ENCODE data around the gene IL17A.

IL17A gene

DNA sequence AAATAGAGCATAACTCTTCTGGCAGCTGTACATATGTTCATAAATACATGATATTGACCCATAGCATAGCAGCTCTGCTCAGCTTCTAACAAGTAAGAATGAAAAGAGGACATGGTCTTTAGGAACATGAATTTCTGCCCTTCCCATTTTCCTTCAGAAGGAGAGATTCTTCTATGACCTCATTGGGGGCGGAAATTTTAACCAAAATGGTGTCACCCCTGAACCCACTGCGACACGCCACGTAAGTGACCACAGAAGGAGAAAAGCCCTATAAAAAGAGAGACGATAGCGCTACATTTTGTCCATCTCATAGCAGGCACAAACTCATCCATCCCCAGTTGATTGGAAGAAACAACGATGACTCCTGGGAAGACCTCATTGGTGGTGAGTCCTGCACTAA is at the start of gene IL17A:
IL17A (plus strand) TSS at position 301 of the 400 bp plus-strand sequence; CDS start at position 358, 57 bp downstream.
- Histone ChIP-seq H3K27ac (no peak within 1 kb of the TSS), H3K9ac (no peak within 1 kb of the TSS), H3K9me3 (replicated peaks in 1 of 11) (no peaks in the 10 kb centered on the region), H3K36me3 (no peaks in the 10 kb centered on the region), H3K27me3 (no peaks in the 10 kb centered on the region), H4K20me1 (no peaks in the 10 kb centered on the region), H3K4me2 (no peak within 1 kb of the TSS), H3K4me1 (peaks cover 0 to 8% (median 7%) of the 10 kb centered on the region in 10 experiments; a peak in 14 of 20 replicates), H3K4me3 (no peak within 1 kb of the TSS)
- TF ChIP-seq Cebpa-rat (IDR thresholded peaks at IDR 0.05): no peak

DNA sequence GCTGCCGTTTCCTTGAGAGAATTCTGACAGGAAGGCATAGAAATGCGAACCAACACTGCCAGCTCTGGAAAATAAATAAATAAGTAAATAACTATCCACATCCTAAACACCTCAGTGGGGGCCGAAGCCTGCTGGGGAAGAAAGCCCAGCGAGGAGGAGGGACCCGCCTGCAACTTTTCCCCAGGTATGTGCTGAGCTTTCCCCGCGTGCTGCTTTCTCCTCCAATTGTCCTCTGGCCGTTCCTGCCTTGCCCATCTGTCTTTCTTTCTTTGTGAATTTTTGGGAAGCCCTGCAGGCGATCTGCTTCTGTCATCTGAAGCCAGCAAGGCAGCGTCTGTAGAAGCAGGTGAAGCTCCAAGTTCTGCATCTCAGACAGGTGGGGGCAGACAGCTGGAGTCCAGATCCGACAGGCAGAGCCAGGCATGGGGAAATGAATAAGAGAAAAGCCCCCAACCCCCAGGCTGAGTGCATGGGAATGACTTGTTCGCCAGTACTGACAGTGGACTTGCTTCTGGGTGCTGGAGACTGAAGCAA is 49.2 kb upstream of the IL17A start:
- Histone ChIP-seq H4K20me1 (no peaks in the 10 kb centered on the region), H3K4me1 (no peaks in the 10 kb centered on the region), H3K27ac (no peak overlapping the region), H3K9me3 (replicated peaks in 1 of 11) (no peaks in the 10 kb centered on the region), H3K4me3 (no peak overlapping the region), H3K9ac (no peak overlapping the region), H3K36me3 (no peaks in the 10 kb centered on the region), H3K4me2 (no peak overlapping the region), H3K27me3 (no peaks in the 10 kb centered on the region)
- no peak for TF ChIP-seq Cebpa-rat (IDR thresholded peaks at IDR 0.05)

DNA sequence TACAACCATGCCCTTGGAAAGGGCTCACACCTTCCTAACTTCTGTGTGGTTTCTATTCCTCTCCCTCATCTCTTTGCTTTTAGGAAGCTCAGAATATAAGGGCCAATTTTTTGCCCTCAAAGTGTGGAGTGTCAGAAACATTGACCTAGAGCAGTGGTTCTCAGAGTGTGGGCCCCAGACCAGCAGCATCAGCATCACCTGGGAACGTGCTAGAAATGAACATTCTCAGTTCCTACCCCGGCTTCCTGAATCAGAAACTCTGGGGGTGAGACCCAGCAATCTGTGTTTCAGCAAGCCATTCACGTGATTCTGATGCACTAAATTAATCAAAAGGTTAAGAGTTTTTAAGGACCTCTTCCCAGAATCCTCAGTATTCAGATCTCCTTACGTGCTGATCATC is 47.9 kb upstream of the IL17A start:
- Histone ChIP-seq H3K4me1 (no peaks in the 10 kb centered on the region), H4K20me1 (no peaks in the 10 kb centered on the region), H3K9me3 (replicated peaks in 1 of 11) (no peaks in the 10 kb centered on the region), H3K4me2 (no peak overlapping the region), H3K27ac (no peak overlapping the region), H3K4me3 (no peak overlapping the region), H3K9ac (no peak overlapping the region), H3K36me3 (no peaks in the 10 kb centered on the region), H3K27me3 (no peaks in the 10 kb centered on the region)
- TF ChIP-seq Cebpa-rat (IDR thresholded peaks at IDR 0.05): no peak

DNA sequence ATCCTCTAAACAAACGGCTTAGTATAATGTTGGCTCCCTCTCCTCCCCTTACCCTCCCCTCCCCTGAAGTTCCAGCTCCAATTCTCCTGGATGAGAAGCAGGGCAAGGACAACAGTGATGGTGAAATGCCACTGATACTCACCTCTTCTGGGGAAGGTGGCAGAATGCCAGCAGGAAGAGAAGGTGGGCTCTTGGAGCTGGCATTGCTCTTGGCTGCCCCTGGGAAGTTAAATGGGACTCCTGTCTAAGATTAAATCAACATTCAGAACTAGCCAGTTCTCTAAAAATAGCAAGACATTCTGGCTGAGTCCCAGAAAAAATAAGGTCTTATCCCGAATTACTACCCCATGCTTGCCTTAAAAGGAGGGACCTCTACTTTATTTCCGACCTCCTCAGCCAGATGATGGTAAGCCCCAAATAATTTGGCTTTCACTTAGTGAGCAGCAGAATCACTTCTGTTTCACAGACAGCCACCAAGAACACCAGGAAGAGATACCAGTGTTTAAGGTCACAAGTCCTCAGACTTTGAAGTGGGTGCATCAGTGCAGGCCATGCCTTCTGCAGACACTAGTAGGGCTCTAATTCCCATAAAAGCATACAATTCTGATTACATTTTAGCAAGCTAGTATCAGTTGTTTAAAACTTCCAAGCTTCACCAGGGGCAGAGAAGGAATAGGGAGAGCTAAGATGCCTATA is 46.0 kb upstream of the IL17A start:
- H3K27me3 ChIP-seq: no peaks in the 10 kb centered on the region
- H3K4me3 ChIP-seq: no peak overlapping the region
- no peak for TF ChIP-seq Cebpa-rat (IDR thresholded peaks at IDR 0.05)
- no peak overlapping the region for H3K9ac ChIP-seq
- no peaks in the 10 kb centered on the region for H4K20me1 ChIP-seq
- H3K4me2 ChIP-seq: no peak overlapping the region
- no peak overlapping the region for H3K27ac ChIP-seq
- H3K36me3 ChIP-seq: no peaks in the 10 kb centered on the region
- H3K9me3 ChIP-seq (replicated peaks in 1 of 11): no peaks in the 10 kb centered on the region
- peaks cover 0 to 5% (median 0%) of the 10 kb centered on the region in 10 experiments; a peak in 1 of 20 replicates for H3K4me1 ChIP-seq

DNA sequence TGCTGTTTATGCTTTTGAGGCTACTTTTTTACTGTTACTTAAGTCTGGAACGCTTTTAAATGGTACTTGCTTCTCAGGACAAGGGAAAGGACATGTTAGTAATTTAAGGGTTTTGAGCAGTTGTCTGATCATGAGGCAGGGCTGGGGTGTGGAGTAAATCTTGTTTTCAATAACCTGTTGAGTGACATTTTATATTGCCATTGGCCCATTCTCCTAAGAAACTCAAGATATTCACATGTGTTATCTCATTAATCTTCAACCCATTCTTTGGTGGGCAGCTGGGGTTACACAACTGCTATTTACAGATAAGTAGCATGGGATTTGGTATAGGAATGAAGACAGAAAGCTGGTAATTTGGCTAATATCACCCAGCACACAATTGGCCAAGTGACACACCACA is 44.6 kb upstream of the IL17A start:
- Histone ChIP-seq H3K27me3 (no peaks in the 10 kb centered on the region), H4K20me1 (no peaks in the 10 kb centered on the region), H3K4me2 (no peak overlapping the region), H3K4me1 (peaks cover 0 to 5% (median 0%) of the 10 kb centered on the region in 10 experiments; a peak in 1 of 20 replicates), H3K27ac (no peak overlapping the region), H3K4me3 (no peak overlapping the region), H3K9me3 (replicated peaks in 1 of 11) (no peaks in the 10 kb centered on the region), H3K9ac (no peak overlapping the region), H3K36me3 (no peaks in the 10 kb centered on the region)
- no peak for TF ChIP-seq Cebpa-rat (IDR thresholded peaks at IDR 0.05)

DNA sequence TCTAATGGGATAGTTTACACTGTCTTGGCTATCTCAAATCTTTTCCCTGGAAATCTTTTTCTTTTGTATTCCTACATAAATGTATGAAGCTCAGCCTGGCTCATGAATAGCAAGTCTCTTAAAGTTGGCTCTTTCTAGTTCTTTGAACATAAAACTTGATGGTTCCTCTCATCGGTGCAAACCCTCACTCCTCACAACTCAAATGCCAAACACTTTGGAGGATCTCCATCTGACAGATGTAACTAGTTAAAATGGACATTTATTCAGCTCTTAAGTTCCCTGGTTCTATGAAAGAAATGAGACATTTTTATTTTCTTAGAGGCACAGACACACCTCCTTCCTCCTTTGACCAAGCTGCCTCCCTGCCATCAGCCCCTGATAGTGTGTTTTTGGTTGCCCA is 43.6 kb upstream of the IL17A start:
- H3K4me2 ChIP-seq: no peak overlapping the region
- H3K9me3 ChIP-seq (replicated peaks in 1 of 11): no peaks in the 10 kb centered on the region
- H3K27ac ChIP-seq: no peak overlapping the region
- H3K9ac ChIP-seq: no peak overlapping the region
- no peaks in the 10 kb centered on the region for H3K36me3 ChIP-seq
- H4K20me1 ChIP-seq: no peaks in the 10 kb centered on the region
- no peak overlapping the region for H3K4me3 ChIP-seq
- peaks cover 0 to 5% (median 0%) of the 10 kb centered on the region in 10 experiments; a peak in 1 of 20 replicates for H3K4me1 ChIP-seq
- no peak for TF ChIP-seq Cebpa-rat (IDR thresholded peaks at IDR 0.05)
- H3K27me3 ChIP-seq: no peaks in the 10 kb centered on the region; a peak in 1 of 22 replicates

DNA sequence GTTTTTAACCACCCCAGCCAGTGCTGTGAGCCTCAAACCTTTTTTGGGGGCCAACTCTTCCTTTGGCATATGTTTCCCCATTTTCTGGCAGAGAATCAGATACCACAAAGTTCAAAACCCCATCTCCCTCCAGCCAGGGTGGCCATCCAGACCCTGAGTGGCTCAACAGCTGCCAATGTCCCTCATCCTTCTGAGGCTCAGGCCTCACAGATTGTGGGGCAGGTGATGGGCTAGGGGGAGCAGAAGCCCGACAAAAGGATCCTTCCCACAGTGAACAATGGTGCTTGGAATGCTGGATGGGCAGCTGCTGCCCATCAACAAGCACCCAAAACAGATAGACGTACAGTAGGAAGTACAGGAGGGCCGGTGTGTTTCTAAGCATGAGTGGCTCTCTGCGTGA is 42.6 kb upstream of the IL17A start:
- peaks cover 0 to 5% (median 0%) of the 10 kb centered on the region in 10 experiments; a peak in 1 of 20 replicates for H3K4me1 ChIP-seq
- H3K9ac ChIP-seq: no peak overlapping the region
- H3K4me2 ChIP-seq: no peak overlapping the region
- no peaks in the 10 kb centered on the region for H4K20me1 ChIP-seq
- no peak overlapping the region for H3K27ac ChIP-seq
- H3K27me3 ChIP-seq: no peaks in the 10 kb centered on the region; a peak in 1 of 22 replicates
- TF ChIP-seq Cebpa-rat (IDR thresholded peaks at IDR 0.05): no peak
- no peaks in the 10 kb centered on the region for H3K36me3 ChIP-seq
- no peak overlapping the region for H3K4me3 ChIP-seq
- H3K9me3 ChIP-seq (replicated peaks in 1 of 11): no peaks in the 10 kb centered on the region

DNA sequence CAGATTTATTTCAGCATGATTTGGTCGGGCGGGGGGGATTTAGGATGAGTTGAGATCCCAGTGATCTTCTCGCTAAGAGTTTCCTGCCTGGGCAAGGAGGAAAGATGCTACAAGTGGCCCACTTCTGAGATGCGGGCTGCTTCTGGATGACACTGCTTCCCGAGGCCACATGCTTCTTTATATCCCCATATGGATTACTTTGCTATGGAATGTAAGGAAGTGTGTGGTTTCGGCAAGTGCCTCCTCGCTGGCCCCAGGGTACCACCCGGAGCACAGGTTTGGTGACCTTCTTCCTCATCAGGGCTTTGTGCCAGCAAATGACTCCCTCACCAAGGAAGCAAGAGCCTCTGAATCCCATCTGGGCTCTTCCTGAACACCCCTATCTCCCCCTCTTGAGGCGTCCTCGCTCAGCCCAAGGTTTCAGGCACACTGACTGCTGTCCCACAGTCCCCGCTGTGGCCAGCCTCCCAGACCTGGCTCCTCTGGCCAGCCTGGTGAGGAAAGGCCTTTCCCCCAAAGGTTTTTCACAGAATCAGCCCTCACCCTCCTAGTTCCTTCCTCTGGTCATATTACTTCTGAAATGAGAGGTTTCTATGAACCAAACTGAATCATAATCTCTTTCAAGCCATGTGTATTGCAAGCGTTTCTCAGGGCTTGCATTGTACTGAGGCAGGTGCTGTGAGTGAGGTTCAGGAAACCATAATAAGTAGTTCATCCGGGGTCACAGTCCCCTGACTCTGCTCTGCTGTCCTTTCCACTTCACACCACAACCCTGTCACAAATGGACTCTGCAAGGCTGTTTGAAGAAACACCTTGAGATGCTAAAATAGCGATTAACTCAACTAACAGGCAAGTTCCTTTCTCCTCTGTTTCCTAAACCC is 41.7 kb upstream of the IL17A start:
- H3K27ac ChIP-seq: no peak overlapping the region
- H3K36me3 ChIP-seq: no peaks in the 10 kb centered on the region
- no peak overlapping the region for H3K4me3 ChIP-seq
- no peaks in the 10 kb centered on the region; a peak in 1 of 22 replicates for H3K27me3 ChIP-seq
- no peak overlapping the region for H3K9ac ChIP-seq
- no peak for TF ChIP-seq Cebpa-rat (IDR thresholded peaks at IDR 0.05)
- H3K4me1 ChIP-seq: peaks cover 0 to 5% (median 0%) of the 10 kb centered on the region in 10 experiments; a peak in 1 of 20 replicates
- H3K9me3 ChIP-seq (replicated peaks in 1 of 11): no peaks in the 10 kb centered on the region
- H4K20me1 ChIP-seq: no peaks in the 10 kb centered on the region
- H3K4me2 ChIP-seq: peak overlapping the region in 1 of 11 experiments; percentile 23; a peak in 2 of 22 replicates

DNA sequence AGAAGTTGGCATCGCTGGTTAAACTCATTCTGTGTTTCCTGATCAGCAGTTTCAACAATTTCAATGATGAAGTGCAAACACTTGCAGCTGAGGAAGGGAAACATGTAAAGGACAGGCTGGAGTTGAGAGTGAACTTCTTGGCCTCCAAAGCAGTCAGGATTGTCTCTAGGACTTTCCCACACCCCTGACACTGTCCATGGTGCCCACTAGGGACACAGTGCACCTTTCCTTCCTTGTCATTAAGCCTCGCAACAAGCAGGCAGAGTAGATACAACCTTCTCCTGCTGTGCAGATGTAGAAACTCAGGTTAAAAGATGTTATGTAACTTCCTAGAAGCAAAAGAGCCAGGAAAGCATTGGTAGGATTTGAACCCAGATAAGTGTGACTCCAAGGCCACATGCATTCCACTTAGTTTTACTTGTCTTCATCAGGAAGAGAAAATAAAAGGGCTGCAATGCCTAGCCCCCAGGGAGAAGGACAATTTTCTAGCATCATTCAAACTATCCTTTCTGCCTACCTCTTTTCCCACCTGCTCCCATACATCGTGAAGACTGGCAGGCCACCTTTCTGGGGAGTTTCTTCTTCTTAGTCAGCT is 39.2 kb upstream of the IL17A start:
- Histone ChIP-seq H3K4me3 (no peak overlapping the region), H3K4me2 (no peak overlapping the region), H4K20me1 (no peaks in the 10 kb centered on the region), H3K9me3 (replicated peaks in 1 of 11) (no peaks in the 10 kb centered on the region), H3K9ac (no peak overlapping the region), H3K27ac (no peak overlapping the region), H3K4me1 (peaks cover 0 to 5% (median 0%) of the 10 kb centered on the region in 10 experiments; a peak in 1 of 20 replicates), H3K36me3 (no peaks in the 10 kb centered on the region), H3K27me3 (no peaks in the 10 kb centered on the region; a peak in 1 of 22 replicates)
- no peak for TF ChIP-seq Cebpa-rat (IDR thresholded peaks at IDR 0.05)

Measured in BLaER1 treated with 17β-estradiol and CSF1 and Interleukin-3, amounts not matched to agents 10 nM and 100 nM (cell line).